Smooth muscle cell (in vitro differentiated cells): ENCODE results near the gene RPL22. TPM values are rescaled to one million over a fixed set of nuclear protein-coding genes. Genes with fewer than 3 reads are reported as not detected.

ENCODE experiments used
- DNase-seq: peaks from one replicate; lab custom pipeline; 2025; ENCODE audit not compliant: unreplicated experiment; lab: John Stamatoyannopoulos, UW
- H2AFZ ChIP-seq: fragments of 200-600 bp; sonication (generic); 2 replicates; pipeline ENCODE4 v1.6.0; 2016; ENCODE audit warnings: antibody characterized with exemption, low read depth, mild to moderate bottlenecking
- H3F3A ChIP-seq: fragments of 200-600 bp; sonication (generic); 2 replicates; pipeline ENCODE4 v1.6.0; 2017; ENCODE audit warnings: antibody characterized with exemption, low read depth
- H3K27ac ChIP-seq: fragments of 200-600 bp; sonication (generic); 2 replicates; pipeline ENCODE4 v1.5.1; 2016; ENCODE audit warnings: low read depth, mild to moderate bottlenecking
- H3K27me3 ChIP-seq: fragments of 200-600 bp; sonication (generic); 2 replicates; pipeline ENCODE4 v1.6.1; 2016; ENCODE audit warnings: low read depth, mild to moderate bottlenecking
- H3K36me3 ChIP-seq: fragments of 200-600 bp; sonication (generic); 2 replicates; pipeline ENCODE4 v1.5.1; 2016; ENCODE audit warnings: low read depth
- H3K4me1 ChIP-seq: fragments of 200-600 bp; sonication (generic); 2 replicates; pipeline ENCODE4 v1.5.1; 2016; ENCODE audit warnings: low read depth
- H3K4me2 ChIP-seq: fragments of 200-600 bp; sonication (generic); 2 replicates; pipeline ENCODE4 v1.6.0; 2016; ENCODE audit warnings: mild to moderate bottlenecking
- H3K4me3 ChIP-seq: fragments of 200-600 bp; sonication (generic); 2 replicates; pipeline ENCODE4 v1.5.1; 2016; ENCODE audit warnings: mild to moderate bottlenecking
- H3K79me2 ChIP-seq: fragments of 200-600 bp; sonication (generic); 2 replicates; pipeline ENCODE4 v1.6.0; 2016; ENCODE audit warnings: low read depth, mild to moderate bottlenecking
- H3K9ac ChIP-seq: fragments of 200-600 bp; sonication (generic); 2 replicates; pipeline ENCODE4 v1.6.0; 2016; ENCODE audit warnings: low read depth
- H3K9me3 ChIP-seq: fragments of 200-600 bp; sonication (generic); replicated peaks from 2 replicates; pipeline ENCODE4 v1.5.1; 2016; ENCODE audit warnings: low read depth
- H4K20me1 ChIP-seq: fragments of 200-600 bp; sonication (generic); 2 replicates; pipeline ENCODE4 v1.6.0; 2016; ENCODE audit warnings: low read depth
- CTCF ChIP-seq: fragments of 200-600 bp; sonication (generic); IDR thresholded peaks from 2 replicates; pipeline ENCODE4 v1.5.1; 2017; ENCODE audit warnings: borderline replicate concordance, mild to moderate bottlenecking, antibody characterized with exemption; ENCODE audit not compliant: insufficient read depth, poor library complexity, severe bottlenecking
- WGBS: methylation state at CpG from one replicate; pipeline ENCODE4 v1.1.7; 2016; ENCODE audit warnings: low lambda C conversion rate; 5-methylcytosine and 5-hydroxymethylcytosine counted together
- polyA plus RNA-seq: library from polyadenylated mRNA; unstranded; fragments of >200 nt; fragmentation: Nextera tagmentation; extraction: Ambion mirVana; gene quantifications from 2 replicates; pipeline ENCODE4 v1.2.1, GENCODE V29; 2016
- total RNA-seq: library from RNA; depleted of rRNA; stranded (reverse); fragments of >200 nt; gene quantifications from 2 replicates; pipeline ENCODE4 v1.2.3, GENCODE V29; 2014

The RPL22 gene
- total and polyA plus RNA-seq, 2 experiments from 2014 or later: 108 TPM

- peaks cover 33% of the 10 kb centered on the region for H3K27me3 ChIP-seq
- H3K4me3 ChIP-seq: no peak overlapping the region
- peaks cover 85% of the 10 kb centered on the region for H4K20me1 ChIP-seq
- no peak for TF ChIP-seq CTCF
- H3K36me3 ChIP-seq: peaks cover 3% of the 10 kb centered on the region
- no peak overlapping the region for H2AFZ ChIP-seq
- H3K4me1 ChIP-seq: peaks cover 6% of the 10 kb centered on the region
- WGBS: 91% methylated on average over 13 of the region's 13 CpGs
- no peak overlapping the region for H3K4me2 ChIP-seq
- peaks cover 14% of the 10 kb centered on the region for H3F3A ChIP-seq
- H3K9me3 ChIP-seq: no peaks in the 10 kb centered on the region
- H3K9ac ChIP-seq: no peak overlapping the region
- peaks cover 4% of the 10 kb centered on the region for H3K79me2 ChIP-seq
- DNase-seq: no peak
- no peak overlapping the region for H3K27ac ChIP-seq
Measured at GRCh38 chr1:6184083-6184783, 15.2 kb downstream of the RPL22 start.

DNA sequence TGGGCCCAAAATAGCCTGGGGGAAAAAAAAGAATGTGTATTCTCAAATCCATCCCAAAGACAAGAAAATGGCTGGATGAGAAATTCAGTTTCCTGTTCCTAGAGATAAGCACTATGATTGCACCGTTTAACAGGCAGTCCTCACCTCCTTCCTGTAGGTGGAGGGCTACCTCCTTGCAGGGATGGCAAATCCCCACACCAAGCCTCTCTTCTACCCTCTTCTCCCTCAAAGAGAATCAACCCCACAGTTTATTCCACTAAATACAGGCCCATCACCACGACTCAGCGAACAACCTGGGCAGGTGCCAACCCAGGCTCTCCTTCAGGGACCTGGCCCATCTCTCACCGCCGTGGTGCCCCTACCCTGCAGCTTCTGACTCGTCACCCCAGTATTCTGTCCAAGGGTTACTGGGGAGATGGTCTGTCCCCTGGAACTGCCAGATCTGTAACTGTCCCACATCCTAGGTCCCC lies 15.8 kb downstream of the RPL22 start:
- no peaks in the 10 kb centered on the region for H3K36me3 ChIP-seq
- H2AFZ ChIP-seq: no peak overlapping the region
- WGBS: 73% methylated on average over 6 of the region's 6 CpGs
- H3K4me1 ChIP-seq: peaks cover 6% of the 10 kb centered on the region
- H3F3A ChIP-seq: peaks cover 14% of the 10 kb centered on the region
- H3K27ac ChIP-seq: no peak overlapping the region
- H3K9ac ChIP-seq: no peak overlapping the region
- no peak for TF ChIP-seq CTCF
- H3K9me3 ChIP-seq: no peaks in the 10 kb centered on the region
- H3K79me2 ChIP-seq: peaks cover 3% of the 10 kb centered on the region
- H3K4me3 ChIP-seq: no peak overlapping the region
- H4K20me1 ChIP-seq: peaks cover 84% of the 10 kb centered on the region
- no peak overlapping the region for H3K4me2 ChIP-seq
- no peak for DNase-seq
- peaks cover 39% of the 10 kb centered on the region for H3K27me3 ChIP-seq

GRCh38 chr1:6181347-6181770 lies 18.0 kb downstream of the RPL22 start:
- Histone ChIP-seq H3K4me2 (no peak overlapping the region), H3K4me1 (peaks cover 6% of the 10 kb centered on the region), H2AFZ (no peak overlapping the region), H3K9ac (no peak overlapping the region), H3K9me3 (no peaks in the 10 kb centered on the region), H3K27ac (no peak overlapping the region), H4K20me1 (peaks cover 75% of the 10 kb centered on the region), H3K4me3 (no peak overlapping the region), H3K27me3 (peaks cover 61% of the 10 kb centered on the region), H3K36me3 (no peaks in the 10 kb centered on the region), H3K79me2 (no peaks in the 10 kb centered on the region), H3F3A (peaks cover 10% of the 10 kb centered on the region)
- no peak for TF ChIP-seq CTCF
- DNase-seq: no peak
- 55% methylated on average over 10 of the region's 10 CpGs for WGBS

DNA sequence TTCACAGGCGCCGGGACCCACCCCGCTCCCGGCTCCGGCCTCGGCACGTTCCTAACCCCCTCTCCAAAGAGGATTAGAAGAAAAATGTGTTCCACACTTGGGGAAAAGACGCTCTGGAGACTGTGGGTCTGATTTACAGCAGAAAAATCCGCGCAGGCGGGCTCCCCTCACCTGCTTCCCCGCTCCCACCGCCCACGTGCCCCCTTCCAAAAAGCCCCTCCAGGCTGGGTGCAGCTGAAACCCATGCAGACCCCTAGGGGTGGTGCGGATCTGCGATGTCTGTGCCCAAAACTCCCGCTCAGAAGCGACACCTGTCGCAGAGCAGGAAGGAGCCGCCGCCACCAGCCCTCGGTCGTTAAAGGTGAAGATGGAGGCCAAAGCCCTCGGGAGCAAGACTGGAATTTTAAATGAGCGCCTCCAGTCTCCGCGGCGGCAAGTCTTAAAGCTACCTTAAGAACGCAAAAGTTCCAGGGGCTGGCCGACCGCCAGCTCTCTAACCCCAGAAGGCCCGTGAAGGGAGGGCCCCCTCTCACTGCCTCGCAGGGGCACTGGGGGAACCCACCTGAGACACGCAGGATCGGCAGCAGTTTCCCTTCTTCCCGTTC lies 18.6 kb downstream of the RPL22 start:
- WGBS: 10% methylated on average over 33 of the region's 36 CpGs
- no peak for TF ChIP-seq CTCF
- no peaks in the 10 kb centered on the region for H3K9me3 ChIP-seq
- H3K27me3 ChIP-seq: peaks cover 65% of the 10 kb centered on the region
- H3F3A ChIP-seq: peaks cover 9% of the 10 kb centered on the region
- H3K79me2 ChIP-seq: no peaks in the 10 kb centered on the region
- no peak overlapping the region for H3K27ac ChIP-seq
- H3K4me1 ChIP-seq: peaks cover 6% of the 10 kb centered on the region
- DNase-seq: no peak
- H2AFZ ChIP-seq: no peak overlapping the region
- no peak overlapping the region for H3K4me3 ChIP-seq
- H3K4me2 ChIP-seq: no peak overlapping the region
- H3K9ac ChIP-seq: no peak overlapping the region
- H3K36me3 ChIP-seq: no peaks in the 10 kb centered on the region
- H4K20me1 ChIP-seq: peaks cover 71% of the 10 kb centered on the region
